ENCODE measurements around the gene RRAS.
"Not testable (repeated sequence)": the region's sequence is repeated elsewhere in the genome, so short reads cannot be mapped to it uniquely, and the experiment has no call there.

RRAS gene

DNA sequence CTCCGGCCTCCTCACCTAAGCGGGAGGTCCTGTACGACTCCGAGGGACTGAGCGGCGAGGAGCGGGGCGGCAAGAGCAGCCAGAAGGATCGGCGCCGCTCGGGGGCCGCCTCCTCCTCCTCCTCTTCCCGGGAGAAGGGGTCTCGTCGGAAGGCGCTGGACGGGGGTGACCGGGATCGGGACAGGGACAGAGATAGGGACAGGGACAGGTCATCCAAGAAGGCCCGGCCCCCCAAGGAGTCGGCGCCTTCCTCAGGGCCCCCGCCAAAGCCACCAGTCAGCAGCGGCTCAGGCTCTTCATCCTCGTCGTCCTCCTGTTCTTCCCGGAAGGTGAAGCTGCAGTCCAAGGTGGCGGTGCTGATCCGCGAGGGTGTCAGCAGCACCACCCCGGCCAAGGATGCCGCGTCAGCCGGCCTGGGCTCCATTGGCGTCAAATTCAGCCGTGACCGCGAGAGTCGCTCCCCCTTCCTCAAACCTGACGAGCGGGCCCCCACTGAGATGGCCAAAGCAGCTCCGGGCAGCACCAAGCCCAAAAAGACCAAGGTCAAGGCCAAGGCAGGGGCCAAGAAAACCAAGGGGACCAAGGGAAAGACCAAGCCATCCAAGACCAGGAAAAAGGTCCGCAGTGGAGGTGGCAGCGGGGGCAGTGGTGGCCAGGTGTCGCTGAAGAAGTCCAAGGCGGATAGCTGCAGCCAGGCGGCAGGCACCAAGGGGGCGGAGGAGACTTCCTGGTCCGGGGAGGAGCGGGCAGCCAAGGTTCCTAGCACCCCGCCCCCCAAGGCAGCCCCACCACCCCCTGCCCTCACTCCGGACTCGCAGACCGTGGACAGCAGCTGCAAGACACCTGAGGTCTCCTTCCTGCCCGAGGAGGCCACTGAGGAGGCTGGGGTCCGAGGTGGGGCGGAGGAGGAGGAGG is 12.9 kb upstream of the RRAS start:
- DNase-seq: no peak

GRCh38 chr19:49651820-49652550 is 12.0 kb upstream of the RRAS start:
- no peak for DNase-seq

GRCh38 chr19:49651029-49651819 is 11.3 kb upstream of the RRAS start:
- DNase-seq: no peak

GRCh38 chr19:49646586-49646985 is 6.6 kb upstream of the RRAS start:
- DNase-seq: no peak

DNA sequence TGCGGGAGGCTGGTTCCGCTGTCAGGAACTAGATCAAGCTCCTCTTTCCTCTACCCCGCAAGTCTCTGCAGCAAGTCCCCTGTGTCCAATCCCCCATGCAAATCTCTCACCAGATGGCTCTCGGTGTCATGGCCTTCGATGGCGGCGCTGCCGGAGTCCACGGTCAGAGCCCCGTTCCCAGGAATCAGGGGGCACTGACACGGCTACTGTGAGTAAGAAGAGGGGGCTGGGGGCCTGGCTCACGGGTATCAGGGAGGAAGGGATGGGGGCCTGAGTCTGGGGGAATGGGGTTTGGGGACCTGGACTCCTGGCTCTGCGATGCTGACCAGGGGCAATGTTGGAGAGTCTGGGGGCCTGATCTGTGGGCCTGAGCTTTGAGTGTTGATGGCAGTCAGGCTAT is 6.1 kb upstream of the RRAS start:
- no peak for DNase-seq

- DNase-seq: no peak
These were observed 5.6 kb upstream of the RRAS start for GRCh38 chr19:49645592-49645991.

DNA sequence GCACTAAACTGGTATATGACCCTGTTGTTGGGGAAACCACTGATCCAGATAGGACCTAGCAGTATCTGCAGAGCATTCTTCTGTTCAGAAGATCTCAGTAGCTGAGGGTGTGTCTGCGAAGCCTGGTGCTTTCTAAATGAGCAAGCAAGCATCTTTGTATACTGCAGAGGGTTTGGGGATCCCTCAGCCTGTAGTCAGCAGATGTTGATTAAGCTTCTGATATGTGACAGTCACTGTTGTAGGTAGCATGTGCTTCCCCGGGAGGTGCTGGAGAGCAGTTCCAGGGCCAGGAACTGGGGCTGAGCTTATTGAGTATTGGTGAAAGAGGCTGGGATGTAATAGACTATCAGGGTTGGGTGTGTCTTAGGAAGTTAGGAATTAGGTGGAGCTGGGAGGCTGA is 3.5 kb upstream of the RRAS start:
- no peak for DNase-seq

GRCh38 chr19:49642492-49643035 is 2.6 kb upstream of the RRAS start:
- DNase-seq: no peak

DNA sequence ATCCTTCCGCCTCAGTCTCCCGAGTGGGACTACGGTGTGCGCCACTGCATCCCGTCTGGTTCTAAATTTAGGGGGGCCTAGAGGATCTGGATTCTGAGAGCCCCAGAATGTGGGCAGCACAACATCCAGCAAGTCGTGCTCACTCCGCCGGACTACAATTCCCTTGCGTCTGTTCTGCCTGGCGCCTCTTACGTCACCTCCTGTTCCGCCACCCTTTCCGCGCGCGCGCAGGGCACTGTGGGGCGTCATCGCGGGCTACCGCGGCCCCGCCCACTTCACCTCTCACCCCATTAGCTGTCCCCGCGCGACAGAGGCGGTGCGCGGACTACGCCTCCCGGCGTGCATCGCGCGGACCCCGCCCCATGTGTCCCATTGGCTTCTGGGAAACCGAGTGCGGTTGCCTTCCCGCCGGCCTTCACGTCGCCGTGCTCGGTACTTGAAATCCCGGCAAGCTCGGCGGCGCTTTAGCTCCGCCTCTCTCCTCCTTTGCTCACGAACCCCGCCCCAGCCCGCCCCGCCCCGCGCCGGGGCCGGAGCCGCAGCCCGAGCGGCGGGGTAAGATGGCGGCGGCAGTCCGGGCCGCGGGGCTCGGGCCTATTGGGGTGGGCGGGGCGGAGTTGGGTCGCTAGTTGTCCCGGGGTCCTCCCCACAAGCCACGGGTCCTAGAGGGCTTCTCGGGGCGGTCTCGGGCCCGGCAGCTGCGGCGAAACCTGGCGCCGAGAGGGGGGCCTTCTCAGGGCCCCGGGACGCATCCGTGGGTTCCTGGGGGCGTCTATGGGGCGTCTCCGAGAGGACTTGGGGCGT is 1.9 kb upstream of the RRAS start, which contains the start of gene SCAF1:
SCAF1 (plus strand) TSS at position 522 of the 804 bp plus-strand sequence. CDS start 2,818 bp downstream, outside the sequence.
- peak; percentile 99 to 100 for DNase-seq

- no peak for DNase-seq
These were observed 386 bp downstream of the RRAS start for GRCh38 chr19:49639401-49640112.

- DNase-seq: no peak
These were observed 1.9 kb downstream of the RRAS start for GRCh38 chr19:49637821-49638738.

DNA sequence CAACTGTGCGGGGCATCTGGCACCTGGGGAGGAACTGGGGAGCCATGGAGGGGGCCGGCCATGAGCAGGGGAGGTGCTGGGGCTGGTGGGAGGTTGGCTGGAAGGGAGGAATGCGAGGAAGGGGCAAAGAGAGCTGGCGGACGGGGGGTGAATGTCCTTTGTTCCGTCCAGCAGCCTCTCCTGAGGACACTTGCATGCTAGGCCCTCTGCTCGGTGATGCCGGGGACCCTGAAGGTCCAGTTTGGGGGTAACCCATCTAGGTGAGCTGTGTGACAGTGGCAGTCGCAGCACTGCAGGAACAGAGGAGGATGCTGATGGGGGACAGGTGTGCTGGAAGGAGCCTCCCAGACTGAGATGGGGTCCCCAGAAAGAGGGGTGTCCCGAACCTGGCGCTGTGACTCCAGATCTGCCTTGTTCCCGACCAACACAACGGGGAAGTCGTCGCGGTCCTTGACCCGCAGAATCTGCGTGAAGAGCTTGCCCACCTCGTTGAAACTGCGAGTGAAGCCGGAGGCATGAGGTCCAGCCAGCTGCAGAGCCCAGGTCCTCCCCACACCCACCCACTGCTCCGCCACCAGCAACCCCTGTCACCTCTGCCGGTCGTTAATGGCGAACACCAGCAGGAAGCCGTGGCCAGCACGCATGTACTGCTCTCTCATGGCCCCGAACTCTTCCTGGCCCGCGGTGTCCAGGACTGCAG is 3.6 kb downstream of the RRAS start:
- no peak for DNase-seq

DNA sequence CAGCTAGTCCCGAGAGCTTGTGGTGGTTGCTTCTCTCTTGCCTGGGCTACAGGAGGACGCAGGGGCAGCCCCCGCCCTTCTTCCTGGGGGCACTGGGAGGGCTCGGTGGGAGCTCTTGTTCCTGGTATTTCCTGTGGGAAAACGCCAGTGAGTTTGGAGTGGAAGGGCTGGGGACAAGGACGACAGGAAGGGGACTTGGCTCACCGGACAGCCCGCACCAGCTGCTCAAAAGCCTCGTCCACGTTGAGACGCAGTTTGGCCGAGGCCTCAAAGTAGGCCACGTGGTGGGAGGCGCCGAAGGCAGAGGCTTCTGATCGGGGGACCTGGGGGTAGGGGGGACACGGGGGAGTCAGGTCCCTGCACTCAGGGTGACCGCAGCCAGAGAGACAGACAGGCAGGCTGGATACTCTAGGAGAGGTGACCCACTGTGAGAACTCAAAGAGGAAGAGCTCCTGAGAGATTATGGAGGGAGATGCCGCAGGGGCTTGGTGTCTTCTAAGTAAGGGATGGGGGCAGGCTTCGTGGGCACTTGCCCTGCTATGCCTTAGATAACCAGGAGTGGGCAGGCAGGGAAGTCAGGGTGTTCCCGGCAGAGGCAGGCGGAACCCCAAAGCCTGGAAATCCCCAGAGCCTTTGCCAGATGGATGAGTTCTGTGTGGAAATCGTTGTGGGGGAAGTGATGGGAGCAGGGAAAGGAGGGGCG is 4.3 kb downstream of the RRAS start:
- no peak for DNase-seq

- DNase-seq: not testable (repeated sequence)
These were observed 6.7 kb downstream of the RRAS start for GRCh38 chr19:49633273-49633672.

GRCh38 chr19:49632576-49632975 is 7.4 kb downstream of the RRAS start:
- DNase-seq: no peak

- DNase-seq: no peak
These were observed 8.2 kb downstream of the RRAS start for GRCh38 chr19:49631610-49632192.

DNA sequence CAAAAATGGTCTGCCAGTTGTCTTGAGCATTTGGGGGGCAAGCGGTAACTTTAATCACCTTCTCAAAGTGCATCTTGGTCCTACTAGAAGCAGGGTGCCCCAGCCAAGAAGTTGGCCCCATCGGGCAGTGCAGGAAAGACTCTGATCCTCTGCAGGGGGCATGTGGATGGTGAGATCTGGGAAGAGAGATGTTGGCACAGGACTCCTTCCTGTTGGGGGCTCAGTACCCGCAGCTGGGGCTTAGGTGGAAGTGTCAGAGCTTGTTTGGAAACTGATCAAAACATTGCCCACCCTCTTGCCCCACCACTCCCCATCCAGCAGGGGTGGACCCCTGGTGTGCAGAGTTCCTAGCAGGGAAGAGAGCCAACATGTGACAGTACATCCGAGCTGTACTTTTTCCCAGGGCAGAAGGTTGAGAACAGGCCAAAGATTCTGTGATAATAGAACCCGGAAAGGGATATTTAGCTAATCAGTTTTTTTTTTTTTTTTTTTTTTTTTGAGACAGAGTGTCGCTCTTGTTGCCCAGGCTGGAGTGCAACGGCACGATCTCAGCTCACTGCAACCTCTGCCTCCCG is 8.8 kb downstream of the RRAS start:
- DNase-seq: no peak

- no peak for DNase-seq
These were observed 10.3 kb downstream of the RRAS start for GRCh38 chr19:49629659-49630058.
